Gastrocnemius medialis (tissue), 4 donors: ENCODE measurements around the gene USP50. TPM values are rescaled to one million over a fixed set of nuclear protein-coding genes. Genes with fewer than 3 reads are reported as not detected.
"Not testable (repeated sequence)": the region's sequence is repeated elsewhere in the genome, so short reads cannot be mapped to it uniquely, and the experiment has no call there.

Source experiments
- ATAC-seq, 2 donors: fragments of 150-250 bp; one replicate each; pipeline ENCODE4 v1.9.1; 2016
- DNase-seq, 2 donors: peaks; one replicate each; pipeline ENCODE4 v3.0.0-alpha.2; 2019
- H3K27ac ChIP-seq, 4 donors: fragments of 200-600 bp; sonication (generic); 1 replicate in 1 of 4; 2 replicates in 3 of 4; pipeline ENCODE4 v1.5.1; 2016 to 2018; ENCODE audit warnings: mild to moderate bottlenecking in 2 of 4, moderate library complexity in 1 of 4
- H3K27me3 ChIP-seq, 3 donors: fragments of 200-600 bp; sonication (generic) in 2 of 3; 1 replicate in 1 of 3; 2 replicates in 2 of 3; pipeline versions ENCODE4 v1.5.1 to v1.6.0; 2016 to 2019; ENCODE audit warnings: mild to moderate bottlenecking in 1 of 3, moderate library complexity in 1 of 3
- H3K36me3 ChIP-seq, 2 donors: fragments of 200-600 bp; sonication (generic) in 1 of 2; one replicate each; pipeline ENCODE4 v1.5.1; 2017 to 2018
- H3K4me1 ChIP-seq, 2 donors: fragments of 200-600 bp; sonication (generic) in 1 of 2; one replicate each; pipeline ENCODE4 v1.5.1; 2016 to 2017; ENCODE audit warnings: mild to moderate bottlenecking in 2 of 2
- H3K4me3 ChIP-seq, 4 donors: fragments of 200-600 bp; sonication (generic) in 3 of 4; 1 replicate in 1 of 4; 2 replicates in 3 of 4; pipeline ENCODE4 v1.5.1; 2016 to 2019; ENCODE audit warnings: mild to moderate bottlenecking in 2 of 4
- H3K9me3 ChIP-seq, 3 donors: fragments of 200-600 bp; sonication (generic) in 2 of 3; 1 replicate in 1 of 3; 2 replicates in 2 of 3; pipeline ENCODE4 v1.5.1; 2016 to 2019
- POLR2A ChIP-seq, 2 donors: fragments of 450-650 bp; IDR thresholded peaks; one replicate each; pipeline ENCODE4 v1.6.1; 2017; ENCODE audit warnings: antibody characterized with exemption in 2 of 2, mild to moderate bottlenecking in 2 of 2, moderate library complexity in 2 of 2
- in situ Hi-C, 4 donors: fragments of 200-750 bp; cut with MboI; loops; one replicate each; pipeline versions ENCODE4 v1.15.0 to v1.8.0; 2017; ENCODE audit warnings: low sequenced_read_pairs in 4 of 4
- intact Hi-C: fragments of 100-400 bp; cut with DNase I; formaldehyde crosslinking; loops from one replicate; pipeline ENCODE4 v1.15.1; 2023; ENCODE audit warnings: low total_unique reads
- total RNA-seq, 4 donors: library from RNA; depleted of rRNA; stranded (reverse); fragments of >200 nt; gene quantifications; one replicate each; pipeline versions ENCODE4 v1.1.0 to v1.2.3, GENCODE V29; 2016
- TF ChIP-seq, protein P1 (sequence below), 5 experiments: fragments of 450-650 bp in 3 of 5; fragments of 200-600 bp in 2 of 5; sonication (generic) in 2 of 5; IDR thresholded peaks in 4 of 5; conservative IDR thresholded peaks in 1 of 5; 1 replicate in 4 of 5; 2 replicates in 1 of 5; pipeline ENCODE4 v1.5.1; 2016 to 2019; ENCODE audit warnings: antibody characterized with exemption in 5 of 5, mild to moderate bottlenecking in 3 of 5, moderate library complexity in 3 of 5

Gene USP50
- total RNA-seq, 4 donors from 2014 or later: 0.71 TPM; not detected in 3

DNA sequence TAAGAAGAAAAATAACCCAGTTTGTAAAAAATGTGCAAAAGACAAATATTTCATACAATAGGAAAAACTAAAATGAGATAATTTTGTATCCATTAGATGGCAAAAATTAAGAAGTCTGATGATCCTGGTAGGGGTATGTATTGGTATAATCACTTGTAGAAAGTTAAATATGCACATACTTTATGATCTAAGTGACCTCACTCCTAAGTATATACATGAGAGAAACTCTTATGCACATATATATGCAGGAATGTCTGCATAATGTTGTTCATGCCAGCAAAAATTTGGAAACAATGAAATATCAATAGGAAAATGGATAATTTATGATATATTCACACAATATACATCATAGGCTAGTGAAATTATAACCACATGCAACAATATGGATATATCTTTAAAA, 33.5 kb downstream of the USP50 start:
- TF ChIP-seq POLR2A (IDR thresholded peaks at IDR 0.05): no peak
- TF ChIP-seq, protein P1, sequence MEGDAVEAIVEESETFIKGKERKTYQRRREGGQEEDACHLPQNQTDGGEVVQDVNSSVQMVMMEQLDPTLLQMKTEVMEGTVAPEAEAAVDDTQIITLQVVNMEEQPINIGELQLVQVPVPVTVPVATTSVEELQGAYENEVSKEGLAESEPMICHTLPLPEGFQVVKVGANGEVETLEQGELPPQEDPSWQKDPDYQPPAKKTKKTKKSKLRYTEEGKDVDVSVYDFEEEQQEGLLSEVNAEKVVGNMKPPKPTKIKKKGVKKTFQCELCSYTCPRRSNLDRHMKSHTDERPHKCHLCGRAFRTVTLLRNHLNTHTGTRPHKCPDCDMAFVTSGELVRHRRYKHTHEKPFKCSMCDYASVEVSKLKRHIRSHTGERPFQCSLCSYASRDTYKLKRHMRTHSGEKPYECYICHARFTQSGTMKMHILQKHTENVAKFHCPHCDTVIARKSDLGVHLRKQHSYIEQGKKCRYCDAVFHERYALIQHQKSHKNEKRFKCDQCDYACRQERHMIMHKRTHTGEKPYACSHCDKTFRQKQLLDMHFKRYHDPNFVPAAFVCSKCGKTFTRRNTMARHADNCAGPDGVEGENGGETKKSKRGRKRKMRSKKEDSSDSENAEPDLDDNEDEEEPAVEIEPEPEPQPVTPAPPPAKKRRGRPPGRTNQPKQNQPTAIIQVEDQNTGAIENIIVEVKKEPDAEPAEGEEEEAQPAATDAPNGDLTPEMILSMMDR (IDR thresholded peaks at IDR 0.05 in 4 of 5, conservative IDR thresholded peaks at IDR 0.05 in 1 of 5): no peak
- DNase-seq: no peak
- H3K4me3 ChIP-seq: no peak overlapping the region
- in situ Hi-C loops: loop anchor here in 1 of 4 donors (25.0 kb wide), 1 partner anchor 101 kb away; the partner anchor contains the start of gene USP8
- H3K9me3 ChIP-seq: no peaks in the 10 kb centered on the region
- ATAC-seq: no peak
- no peak overlapping the region for H3K27ac ChIP-seq
- H3K4me1 ChIP-seq: no peaks in the 10 kb centered on the region
- intact Hi-C loops: no loop called here
- no peaks in the 10 kb centered on the region for H3K36me3 ChIP-seq
- no peaks in the 10 kb centered on the region for H3K27me3 ChIP-seq

DNA sequence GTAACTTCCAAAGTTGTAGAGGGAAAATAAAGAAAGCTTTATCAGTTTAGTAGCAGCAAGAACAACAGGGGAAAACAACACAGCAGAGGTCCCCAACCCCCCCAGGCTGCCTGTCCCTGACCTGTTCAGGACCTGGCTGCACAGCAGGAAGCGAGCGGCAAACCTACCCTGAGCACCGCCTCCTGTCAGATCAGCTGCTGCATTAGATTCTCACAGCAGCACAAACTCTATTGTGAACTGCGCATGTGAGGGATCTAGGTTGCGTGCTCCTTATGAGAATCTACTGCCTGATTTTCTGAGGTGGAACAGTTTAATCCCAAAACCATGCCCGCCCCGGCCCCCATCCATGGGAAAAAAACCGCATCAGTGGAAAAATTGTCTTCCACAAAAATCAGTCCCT, 40.3 kb downstream of the USP50 start:
- no peak overlapping the region for H3K4me3 ChIP-seq
- no peak for DNase-seq
- H3K27ac ChIP-seq: no peak overlapping the region
- no peaks in the 10 kb centered on the region for H3K9me3 ChIP-seq
- H3K27me3 ChIP-seq: no peaks in the 10 kb centered on the region
- H3K36me3 ChIP-seq: peaks cover 0 to 26% of the 10 kb centered on the region in 2 donors
- H3K4me1 ChIP-seq: no peaks in the 10 kb centered on the region
- ATAC-seq: no peak
- TF ChIP-seq, protein P1 (IDR thresholded peaks at IDR 0.05 in 4 of 5, conservative IDR thresholded peaks at IDR 0.05 in 1 of 5): no peak
- no peak for TF ChIP-seq POLR2A (IDR thresholded peaks at IDR 0.05)
- intact Hi-C loops: no loop called here
- in situ Hi-C loops: loop anchor here in 1 of 4 donors (25.0 kb wide), 1 partner anchor 94 kb away; the partner anchor contains the start of gene USP8

DNA sequence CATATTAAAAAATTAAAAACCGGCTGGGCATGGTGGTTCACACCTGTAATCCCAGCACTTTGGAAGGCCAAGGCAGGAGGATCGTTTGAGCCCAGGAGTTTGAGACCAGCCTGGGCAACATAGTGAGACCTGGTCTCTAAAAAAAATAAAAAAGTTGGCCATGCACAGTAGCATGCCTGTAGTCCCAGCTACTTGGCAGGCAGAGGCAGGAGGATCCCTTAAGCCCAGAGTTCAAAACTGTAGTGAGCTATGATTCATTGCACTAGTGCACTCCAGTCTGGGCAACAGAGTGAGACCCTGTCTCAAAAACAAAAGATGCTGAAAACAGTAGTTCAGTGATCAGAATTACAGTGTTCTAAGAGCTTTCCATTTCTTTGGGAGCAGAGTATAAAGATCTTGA, 40.8 kb downstream of the USP50 start:
- H3K27ac ChIP-seq, H3K4me1 ChIP-seq, H3K27me3 ChIP-seq, ATAC-seq, intact Hi-C loops, DNase-seq, H3K4me3 ChIP-seq, H3K9me3 ChIP-seq: not testable (repeated sequence)
- peaks cover 0 to 31% of the 10 kb centered on the region in 2 donors for H3K36me3 ChIP-seq
- in situ Hi-C loops: loop anchor here in 1 of 4 donors (25.0 kb wide), 1 partner anchor 93 kb away; the partner anchor contains the start of gene USP8

DNA sequence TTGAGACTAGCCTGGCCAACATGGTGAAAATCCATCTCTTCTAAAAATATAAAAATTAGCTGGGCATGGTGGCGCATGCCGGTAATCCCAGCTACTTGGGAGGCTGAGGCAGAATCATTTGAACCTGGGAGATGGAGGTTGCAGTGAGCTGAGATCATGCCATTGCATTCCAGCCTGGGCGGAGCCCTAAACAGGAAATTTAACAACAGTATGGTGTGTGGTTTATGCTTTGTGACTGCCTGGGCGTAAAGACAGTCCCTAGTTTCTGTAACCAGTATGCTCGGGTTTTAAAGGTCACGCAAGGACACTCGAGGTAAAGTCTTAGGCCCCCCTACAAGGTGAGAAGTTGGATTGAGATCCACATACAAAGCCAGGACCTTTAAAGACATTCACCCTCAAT, 43.3 kb downstream of the USP50 start:
- Histone ChIP-seq H3K27me3 (no peaks in the 10 kb centered on the region), H3K9me3 (no peaks in the 10 kb centered on the region), H3K4me1 (no peaks in the 10 kb centered on the region), H3K4me3 (no peak overlapping the region), H3K27ac (no peak overlapping the region), H3K36me3 (peaks cover 6 to 55% of the 10 kb centered on the region in 2 donors)
- ATAC-seq (no peak), DNase-seq (no peak)
- intact Hi-C loops: no loop called here
- no peak for TF ChIP-seq POLR2A (IDR thresholded peaks at IDR 0.05)
- TF ChIP-seq, protein P1 (IDR thresholded peaks at IDR 0.05 in 4 of 5, conservative IDR thresholded peaks at IDR 0.05 in 1 of 5): no peak
- in situ Hi-C loops: loop anchor here in 1 of 4 donors (25.0 kb wide), 1 partner anchor 91 kb away; the partner anchor contains the start of gene USP8

DNA sequence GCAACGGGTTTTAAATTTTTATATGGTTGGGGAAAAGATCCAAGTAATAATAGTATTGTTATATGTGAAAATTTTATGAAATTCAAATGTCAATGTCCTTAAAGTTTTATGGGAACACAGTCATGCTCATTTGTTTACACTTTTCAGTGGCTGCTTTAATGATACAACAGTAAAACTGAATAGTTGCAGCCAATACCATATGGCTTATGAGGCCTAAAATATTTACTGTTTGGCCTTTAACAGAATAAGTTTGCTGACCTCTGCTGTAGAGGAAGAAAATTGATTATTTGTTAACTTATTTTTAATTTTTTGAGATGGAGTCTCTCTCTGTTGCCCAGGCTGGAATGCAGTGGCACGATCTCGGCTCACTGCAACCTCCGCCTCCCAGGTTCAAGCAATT, 44.7 kb downstream of the USP50 start:
- intact Hi-C loops: no loop called here
- Histone ChIP-seq H3K4me1 (no peaks in the 10 kb centered on the region), H3K27ac (no peak overlapping the region), H3K4me3 (no peak overlapping the region), H3K9me3 (no peaks in the 10 kb centered on the region), H3K27me3 (no peaks in the 10 kb centered on the region), H3K36me3 (peaks cover 9 to 68% of the 10 kb centered on the region in 2 donors)
- no peak for DNase-seq
- TF ChIP-seq, protein P1 (IDR thresholded peaks at IDR 0.05 in 4 of 5, conservative IDR thresholded peaks at IDR 0.05 in 1 of 5): no peak
- no peak for TF ChIP-seq POLR2A (IDR thresholded peaks at IDR 0.05)
- ATAC-seq: no peak
- in situ Hi-C loops: loop anchor here in 1 of 4 donors (25.0 kb wide), 1 partner anchor 90 kb away; the partner anchor contains the start of gene USP8
